ENCODE measurements around the gene FAM174C. TPM values are rescaled to one million over a fixed set of nuclear protein-coding genes. Genes with fewer than 3 reads are reported as not detected.

The FAM174C gene
- total and polyA plus RNA-seq, 2 of the 8 experiments (the other 6 are each of a cell fraction or from before 2014, with no cell fraction given), result 44.5 to 125 TPM

GRCh38 chr19:1262623-1263123, 12.7 kb upstream of the FAM174C start (continued):
- TF ChIP-seq ZNF274 (IDR thresholded peaks at IDR 0.05; ENCODE audit: borderline replicate concordance, extremely low read depth, low read length), result no peak
- peak in 1 of 2 experiments; percentile 31; a peak in 1 of 3 replicates for TF ChIP-seq EP300 (IDR thresholded peaks at IDR 0.05; ENCODE audit: borderline replicate concordance in 1 of 2, low read depth in 2 of 2, low read length in 2 of 2)

Measured in H1 (cell line).